Jurkat, Clone E6-1 (cell line): ENCODE results near the gene OR12D2. TPM values are rescaled to one million over a fixed set of nuclear protein-coding genes. Genes with fewer than 3 reads are reported as not detected.
"Not testable (repeated sequence)": the region's sequence is repeated elsewhere in the genome, so short reads cannot be mapped to it uniquely, and the experiment has no call there.

Experiments
- DNase-seq: peaks from one replicate; pipeline ENCODE4 v3.0.0-alpha.2; 2011; ENCODE audit warnings: low read depth, low spot score
- H3K4me3 ChIP-seq: 2 replicates; pipeline ENCODE4 v1.5.1; 2011; ENCODE audit warnings: mild to moderate bottlenecking, low read length, control low read depth, moderate library complexity
- polyA plus RNA-seq: library from polyadenylated mRNA; unstranded; fragments of >200 nt; gene quantifications from one replicate; pipeline ENCODE4 v1.2.1, GENCODE V29; 2012; ENCODE audit warnings: missing spikeins; ENCODE audit not compliant: insufficient read length, insufficient read depth

Gene OR12D2, protein sequence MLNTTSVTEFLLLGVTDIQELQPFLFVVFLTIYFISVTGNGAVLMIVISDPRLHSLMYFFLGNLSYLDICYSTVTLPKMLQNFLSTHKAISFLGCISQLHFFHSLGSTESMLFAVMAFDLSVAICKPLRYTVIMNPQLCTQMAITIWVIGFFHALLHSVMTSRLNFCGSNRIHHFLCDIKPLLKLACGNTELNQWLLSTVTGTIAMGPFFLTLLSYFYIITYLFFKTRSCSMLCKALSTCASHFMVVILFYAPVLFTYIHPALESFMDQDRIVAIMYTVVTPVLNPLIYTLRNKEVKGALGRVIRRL
- not detected for polyA plus RNA-seq

DNA sequence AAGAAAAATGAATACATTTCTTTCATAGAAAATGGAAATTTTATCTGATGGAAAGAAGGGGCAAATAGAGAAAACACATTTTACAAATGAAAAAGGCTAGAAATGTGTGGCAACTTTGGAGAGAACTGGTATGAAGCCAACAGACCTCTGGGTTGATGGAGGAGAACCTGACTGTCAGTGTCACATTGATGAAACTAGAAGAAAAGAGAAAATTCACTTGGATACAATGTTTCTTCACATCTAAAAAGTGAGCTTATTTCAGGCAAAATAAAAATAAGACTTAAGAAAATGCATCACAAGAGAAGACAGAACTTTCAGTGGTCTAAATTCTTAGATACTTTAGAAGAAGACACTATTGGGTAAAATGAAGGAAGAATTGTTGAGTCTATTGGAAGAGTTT lies at the start of gene OR12D2:
Gene OR12D2, plus strand, starts transcription at position 301 of the 400 bp plus-strand sequence. CDS start 1,069 bp downstream, outside the sequence.
- H3K4me3 ChIP-seq, result no peak within 1 kb of the TSS
- DNase-seq, result no peak

DNA sequence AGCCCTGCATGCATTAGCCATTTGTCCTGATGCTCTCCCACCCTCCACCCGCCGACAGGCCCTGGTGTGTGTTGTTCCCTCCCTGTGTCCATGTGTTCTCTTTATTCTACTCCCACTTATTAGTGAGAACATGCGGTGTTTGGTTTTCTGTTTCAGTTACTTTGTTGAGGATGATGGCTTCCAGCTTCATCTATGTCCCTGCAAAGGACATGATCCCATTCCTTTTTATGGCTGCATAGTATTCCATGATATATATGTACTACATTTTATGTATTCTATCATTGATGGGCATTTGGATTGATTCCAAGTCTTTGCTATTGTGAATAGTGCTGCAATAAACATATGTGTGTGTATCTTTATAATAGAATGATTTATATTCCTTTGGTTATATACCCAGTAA lies 46.1 kb upstream of the OR12D2 start:
- H3K4me3 ChIP-seq, DNase-seq: not testable (repeated sequence)

DNA sequence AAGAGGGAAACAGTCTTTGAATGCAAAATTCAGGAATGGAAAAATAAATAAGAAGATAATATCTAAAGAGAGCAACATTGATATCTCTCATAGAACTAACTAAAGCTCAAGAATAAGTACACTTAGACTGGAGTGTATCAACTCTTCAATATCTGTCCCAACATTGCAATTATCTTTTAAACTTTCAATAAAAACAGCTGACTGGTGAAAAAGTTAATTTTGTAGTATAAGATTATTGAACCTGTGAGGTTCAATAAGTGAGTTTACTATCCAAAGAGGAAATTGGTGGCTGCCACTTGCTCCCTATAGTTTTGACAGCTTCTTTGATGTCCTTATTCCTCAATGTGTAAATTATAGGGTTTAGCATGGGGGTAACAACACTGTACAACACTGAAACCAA lies 40.5 kb upstream of the OR12D2 start:
- H3K4me3 ChIP-seq, result no peak overlapping the region
- DNase-seq, result no peak

DNA sequence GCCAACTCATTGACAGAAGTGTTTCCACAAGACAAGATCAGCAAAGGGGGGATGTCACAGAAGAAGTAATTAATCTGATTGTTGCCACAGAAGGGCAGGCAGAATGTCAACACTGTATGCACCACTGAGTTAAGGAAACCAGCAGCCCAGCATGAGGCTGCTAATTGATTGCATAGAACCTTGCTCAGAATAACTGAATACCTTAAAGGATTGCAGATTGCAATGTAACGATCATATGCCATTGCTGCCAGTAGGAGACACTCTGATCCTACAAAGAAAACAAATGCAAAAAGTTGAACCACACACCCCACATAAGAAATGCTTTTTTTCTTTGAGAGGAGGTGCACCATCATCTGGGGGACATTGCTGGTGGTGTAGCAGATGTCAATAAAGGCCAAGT lies 39.8 kb upstream of the OR12D2 start:
- no peak overlapping the region for H3K4me3 ChIP-seq
- no peak for DNase-seq

DNA sequence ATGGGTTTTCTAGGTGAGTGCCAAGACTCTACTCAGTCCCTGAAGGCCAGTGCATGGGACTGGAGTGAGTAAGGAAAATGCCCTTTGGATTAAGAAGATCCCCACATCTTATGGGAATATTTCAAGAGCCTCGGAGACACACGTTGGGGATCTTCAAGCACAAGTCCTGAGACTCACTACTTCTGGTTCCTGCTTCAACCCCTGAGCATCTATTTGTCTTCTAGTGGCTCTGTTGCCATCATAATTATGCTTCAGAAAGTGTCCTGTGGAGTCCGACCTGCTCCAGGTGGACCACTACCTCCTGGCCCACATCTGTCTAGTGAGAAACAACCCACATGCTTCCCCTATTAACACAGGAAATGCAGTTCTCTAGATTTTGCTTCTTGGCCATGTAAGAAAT lies 26.7 kb upstream of the OR12D2 start, which contains the start of gene OR5V1:
Gene OR5V1, minus strand, starts transcription at position 101 of the 400 bp plus-strand sequence. CDS start 12,670 bp downstream, outside the sequence.
- no peak for DNase-seq
- no peak within 1 kb of the TSS for H3K4me3 ChIP-seq

DNA sequence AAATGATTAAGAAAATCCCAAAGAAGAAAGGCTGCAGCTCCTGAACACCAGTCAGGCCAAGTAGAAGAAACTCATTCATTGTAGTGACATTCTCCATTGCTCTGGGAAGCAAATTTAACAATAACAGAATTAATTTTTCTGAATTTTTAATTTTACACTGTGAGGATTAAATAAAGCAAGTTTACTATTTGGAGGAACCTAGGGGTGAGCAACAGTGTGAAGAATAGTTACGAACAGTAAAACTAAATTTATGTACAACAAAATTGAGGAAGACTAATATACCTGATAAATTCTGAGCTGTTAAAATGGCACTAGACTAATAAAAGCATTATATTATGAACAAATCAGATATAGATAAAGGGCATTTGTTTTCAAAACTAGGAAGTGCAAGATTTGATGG lies 20.2 kb upstream of the OR12D2 start, which contains the start of gene OR12D3:
Gene OR12D3, minus strand, starts transcription at position 101 of the 400 bp plus-strand sequence. Its CDS starts 4 bp downstream, at position 97.
- DNase-seq, result no peak
- no peak within 1 kb of the TSS for H3K4me3 ChIP-seq

DNA sequence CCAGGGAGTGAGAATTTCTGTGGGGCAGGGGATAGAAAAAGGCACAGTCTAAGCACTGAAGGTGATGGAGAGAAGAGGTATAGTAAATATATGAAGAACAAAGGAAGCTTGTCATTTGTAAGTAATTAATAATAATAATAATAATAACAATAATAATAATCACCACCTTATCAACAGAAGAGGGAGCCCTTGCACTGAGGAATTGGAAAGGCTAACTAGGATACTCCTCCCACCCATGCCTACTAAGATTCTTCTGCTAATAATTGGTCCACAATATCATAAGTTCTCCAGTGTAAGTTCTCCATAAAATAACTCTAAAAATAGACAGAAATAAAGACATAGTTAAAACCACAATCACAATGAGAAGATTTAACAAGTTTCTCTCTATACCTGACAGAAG lies 19.4 kb upstream of the OR12D2 start:
- no peak overlapping the region for H3K4me3 ChIP-seq
- DNase-seq, result no peak

DNA sequence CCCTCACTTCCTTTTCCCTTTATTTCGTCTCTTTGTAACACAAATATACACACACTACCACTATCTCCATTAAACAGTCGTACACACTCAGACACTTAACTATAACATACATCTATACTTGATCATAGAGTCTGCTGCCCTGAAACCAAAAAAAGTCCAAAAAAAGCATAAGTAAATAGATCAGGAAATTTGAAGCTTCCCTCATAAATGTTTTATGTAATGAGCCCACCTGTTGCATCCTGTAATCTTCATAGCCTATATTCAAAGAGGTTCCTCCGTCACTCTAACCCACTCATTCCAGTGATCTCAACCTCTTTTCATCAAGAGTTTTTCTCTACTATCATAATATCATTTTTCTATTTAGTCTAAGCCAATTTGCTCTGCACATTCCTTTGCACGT lies 6.9 kb upstream of the OR12D2 start:
- DNase-seq, result no peak

DNA sequence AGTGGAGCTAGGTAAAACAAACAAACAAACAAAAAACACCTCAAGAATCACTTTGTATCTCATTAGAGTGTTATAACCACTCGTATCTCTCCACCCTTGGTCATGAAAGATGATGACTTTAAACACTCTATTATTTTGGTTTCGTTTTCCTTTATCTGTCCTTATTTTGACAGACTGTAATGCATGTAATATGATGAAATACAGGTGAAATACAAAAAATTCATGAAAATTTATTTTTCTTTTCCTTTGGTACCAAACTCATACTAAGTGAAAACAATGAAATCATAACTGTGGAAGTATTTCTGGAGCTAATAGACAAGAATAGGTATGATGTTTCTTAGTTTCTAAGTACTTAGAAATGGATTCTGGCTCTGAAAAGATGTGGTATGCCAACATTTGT lies 4.1 kb downstream of the OR12D2 start:
- DNase-seq, result no peak
- no peak overlapping the region for H3K4me3 ChIP-seq

More for the DNA sequence above, 6.9 kb upstream of the OR12D2 start:
- no peak overlapping the region for H3K4me3 ChIP-seq

DNA sequence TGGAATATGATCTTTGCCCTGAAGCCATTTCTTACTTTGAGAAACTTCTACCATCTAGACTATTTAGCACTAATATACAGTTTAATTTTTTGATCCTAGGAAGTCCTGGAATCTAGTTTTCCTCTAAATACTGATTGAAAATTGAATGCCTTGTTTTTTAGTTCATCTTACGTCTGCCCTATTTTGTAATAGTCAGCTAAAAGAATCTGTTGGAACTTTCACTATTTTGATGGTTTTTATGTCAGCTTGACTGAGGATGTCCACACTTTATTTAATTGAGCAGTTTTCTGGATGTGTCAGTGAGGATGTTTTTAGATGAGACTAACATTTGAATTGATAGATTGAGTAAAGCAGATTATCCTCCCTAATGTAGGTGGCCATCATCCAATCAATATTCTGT lies 8.4 kb downstream of the OR12D2 start:
- DNase-seq, result no peak
- no peak overlapping the region for H3K4me3 ChIP-seq

DNA sequence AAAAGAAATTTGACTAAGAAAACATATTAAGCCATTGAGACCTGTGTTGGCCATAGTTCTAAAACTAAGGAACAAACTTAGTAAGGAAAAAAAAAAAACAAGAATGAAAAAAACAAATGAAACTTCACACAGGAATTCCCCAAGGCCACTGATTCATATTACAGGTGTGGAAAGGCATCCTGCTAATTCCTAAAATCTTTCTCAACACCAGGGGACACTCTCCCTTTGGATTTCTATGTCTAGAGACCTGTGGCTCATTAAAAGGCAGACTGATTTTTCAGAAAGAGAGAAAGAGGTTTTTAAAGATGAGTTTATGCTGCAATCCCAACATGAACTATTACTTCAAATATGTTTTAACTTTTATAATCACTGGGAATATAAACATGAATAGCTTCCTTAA lies 19.2 kb downstream of the OR12D2 start, which contains the start of gene OR12D1:
Gene OR12D1, plus strand, starts transcription at position 341 of the 400 bp plus-strand sequence.
- no peak for DNase-seq
- no peak within 1 kb of the TSS for H3K4me3 ChIP-seq

DNA sequence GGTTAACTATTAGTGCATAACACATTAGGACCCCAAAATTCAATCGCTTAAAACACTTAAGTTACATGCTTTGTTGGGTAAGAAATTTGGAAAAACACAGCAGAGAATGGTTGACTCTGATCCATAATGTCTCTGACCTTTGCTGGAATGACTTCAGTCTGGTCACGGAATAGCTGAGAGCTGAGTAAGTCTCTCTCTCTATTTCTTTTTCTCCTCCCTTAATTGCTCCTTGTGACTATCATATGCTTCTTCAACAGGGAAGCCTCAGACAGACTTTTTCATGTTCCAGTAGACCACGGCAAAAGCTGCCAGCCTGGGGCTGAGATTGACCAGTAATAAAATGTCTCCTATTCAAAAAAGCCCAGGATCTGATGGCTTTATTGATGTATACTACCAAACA lies 24.1 kb downstream of the OR12D2 start:
- H3K4me3 ChIP-seq, result no peak overlapping the region
- no peak for DNase-seq

DNA sequence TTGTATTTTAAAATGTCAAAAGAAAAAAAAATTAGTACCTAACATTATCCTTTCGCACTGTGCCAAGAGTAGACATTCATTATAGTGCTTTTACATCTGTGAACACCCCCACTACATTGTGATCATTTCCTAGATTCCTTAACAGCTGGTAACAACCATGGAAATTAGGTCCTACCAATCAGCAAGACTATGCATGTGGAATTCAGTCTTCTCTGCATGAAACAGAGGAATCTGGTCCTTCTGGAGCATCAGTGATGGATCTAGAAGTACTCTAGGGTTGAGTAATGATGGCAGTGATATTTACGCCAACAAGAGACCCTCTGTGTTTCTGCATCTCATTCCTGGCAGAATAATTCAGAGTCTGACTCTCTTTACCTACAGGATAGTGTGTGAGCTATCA lies 28.7 kb downstream of the OR12D2 start:
- no peak for DNase-seq
- H3K4me3 ChIP-seq, result no peak overlapping the region

DNA sequence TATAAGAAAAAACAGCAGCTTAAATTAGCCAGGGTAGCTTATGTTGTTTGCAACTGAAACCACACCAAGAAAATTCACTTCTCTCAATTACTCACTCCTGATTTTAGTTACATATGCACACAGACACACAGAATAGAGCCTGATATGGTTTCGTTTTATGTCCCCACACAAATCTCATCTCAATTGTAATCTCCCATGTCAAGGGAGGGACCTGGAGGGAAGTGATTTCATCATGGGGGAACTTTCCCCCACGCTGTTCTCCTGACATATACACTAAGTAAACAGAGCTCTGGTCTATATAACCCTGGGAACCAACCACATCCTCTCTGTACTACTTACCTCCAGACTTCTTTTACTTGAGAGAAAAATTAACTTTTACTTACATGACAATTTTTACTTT lies 29.1 kb downstream of the OR12D2 start:
- no peak overlapping the region for H3K4me3 ChIP-seq
- DNase-seq, result peak; percentile 7

DNA sequence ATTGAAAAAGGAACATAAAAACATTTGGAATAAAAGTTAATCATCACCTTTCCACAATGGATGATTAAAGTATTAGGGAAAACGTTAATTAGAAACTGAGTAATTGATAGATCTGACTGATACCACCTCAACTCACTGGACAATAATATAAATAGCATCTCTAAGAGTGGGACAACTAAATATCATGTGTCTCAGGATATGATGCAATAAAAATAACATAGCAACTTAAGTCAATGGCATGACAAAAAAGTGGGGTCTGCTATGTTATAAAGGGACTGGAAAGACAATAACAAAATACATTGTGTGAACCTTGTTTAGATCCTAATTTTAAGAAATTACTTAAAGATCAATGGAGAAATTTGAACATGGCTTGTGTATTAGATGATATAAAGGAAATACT lies 29.6 kb downstream of the OR12D2 start:
- H3K4me3 ChIP-seq, result no peak overlapping the region
- no peak for DNase-seq

DNA sequence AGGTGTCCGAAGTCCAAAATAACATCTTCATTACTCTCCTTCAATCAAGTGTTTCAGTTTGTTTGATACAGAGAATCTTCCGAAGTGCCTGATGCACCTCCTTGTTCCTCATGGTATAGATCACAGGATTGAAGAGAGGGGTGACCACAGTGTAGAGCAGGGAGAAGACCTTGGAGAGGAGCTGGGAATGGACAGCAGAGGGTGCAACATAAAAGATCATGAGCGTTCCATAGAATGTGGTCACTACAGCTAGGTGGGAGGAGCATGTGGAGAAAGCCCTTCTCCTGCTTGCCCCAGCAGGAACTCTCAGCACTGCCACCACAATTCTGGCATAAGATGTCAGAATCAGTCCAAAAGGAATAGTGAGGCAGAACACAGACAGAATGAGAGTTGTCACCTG lies 31.2 kb downstream of the OR12D2 start:
- no peak for DNase-seq
- no peak overlapping the region for H3K4me3 ChIP-seq

DNA sequence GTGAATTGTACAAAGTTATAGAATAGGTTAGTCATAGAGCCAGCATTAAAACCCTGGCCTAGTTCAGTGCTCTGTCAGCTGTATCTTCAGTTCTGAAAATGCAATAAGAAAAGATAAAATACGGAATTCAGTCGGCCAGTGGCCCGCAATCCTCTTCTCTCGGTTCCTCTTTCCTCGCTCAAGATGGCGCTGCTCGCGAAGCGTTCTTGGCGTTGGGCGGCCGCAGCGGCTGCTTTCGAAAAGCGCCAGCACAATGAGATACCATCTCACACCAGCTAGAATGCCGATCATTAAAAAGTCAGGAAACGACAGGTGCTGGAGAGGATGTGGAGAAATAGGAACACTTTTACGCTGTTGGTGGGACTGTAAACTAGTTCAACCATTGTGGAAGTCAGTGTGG lies 41.3 kb downstream of the OR12D2 start:
- H3K4me3 ChIP-seq, DNase-seq: not testable (repeated sequence)

DNA sequence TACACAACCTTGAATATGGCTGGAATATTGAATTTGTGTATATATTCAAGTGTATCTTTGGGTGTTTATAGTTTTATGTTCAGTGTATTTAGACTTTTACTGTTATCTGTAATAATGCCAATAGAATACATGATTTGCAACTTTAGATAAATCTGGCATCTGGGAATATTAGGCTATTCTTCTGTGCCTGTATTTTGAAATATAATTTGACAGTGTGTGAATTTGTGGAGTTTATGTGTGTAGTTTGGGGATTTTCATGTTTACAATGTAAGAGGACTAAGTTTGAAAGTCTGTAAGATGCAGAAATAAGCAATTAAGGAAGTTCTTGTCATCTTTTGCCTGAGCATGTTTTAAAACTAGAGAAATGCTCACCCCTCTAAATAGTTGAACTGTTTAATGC lies 43.6 kb downstream of the OR12D2 start, which contains the start of gene OR10C1:
Gene OR10C1, plus strand, starts transcription at position 301 of the 400 bp plus-strand sequence. CDS start 710 bp downstream, outside the sequence.
- no peak within 1 kb of the TSS for H3K4me3 ChIP-seq
- no peak for DNase-seq

DNA sequence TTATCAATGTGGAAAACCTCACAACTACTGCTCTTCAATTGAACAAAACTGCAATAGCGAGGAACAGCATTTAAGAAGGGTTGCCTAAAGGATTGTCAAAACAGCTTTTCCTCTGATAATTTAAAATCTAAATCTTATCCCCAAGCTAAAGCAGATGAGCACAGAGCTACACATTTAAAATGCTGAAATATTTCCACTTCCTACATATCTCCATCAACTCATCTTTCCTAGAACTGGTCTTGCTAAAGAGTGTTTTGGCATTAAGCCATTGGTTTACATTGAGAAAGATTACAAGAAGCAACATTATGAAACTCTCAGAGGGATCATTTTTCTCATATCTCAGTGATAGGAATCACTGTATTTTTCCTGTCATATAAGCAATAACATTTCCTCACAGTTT lies 47.3 kb downstream of the OR12D2 start:
- no peak overlapping the region for H3K4me3 ChIP-seq
- no peak for DNase-seq

DNA sequence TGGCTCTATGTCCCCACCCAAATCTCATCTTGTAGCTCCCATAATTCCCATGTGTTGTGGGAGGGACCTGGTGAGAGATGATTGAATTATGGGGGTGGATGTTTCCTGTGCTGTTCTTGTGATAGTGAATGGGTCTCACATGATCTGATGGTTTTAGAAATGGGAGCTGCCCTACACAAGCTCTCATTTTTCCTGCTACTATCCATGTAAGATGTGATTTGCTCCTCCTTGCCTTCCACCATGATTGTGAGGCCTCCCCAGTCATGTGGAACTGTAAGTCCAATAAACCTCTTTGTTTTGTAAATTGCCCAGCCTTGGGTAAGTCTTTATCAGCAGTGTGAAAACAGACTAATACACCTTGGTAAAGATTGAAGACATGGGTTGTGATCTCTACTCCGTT lies 48.6 kb downstream of the OR12D2 start:
- H3K4me3 ChIP-seq, DNase-seq: not testable (repeated sequence)
